ENCODE data around the gene WEE1.

WEE1 gene

DNA sequence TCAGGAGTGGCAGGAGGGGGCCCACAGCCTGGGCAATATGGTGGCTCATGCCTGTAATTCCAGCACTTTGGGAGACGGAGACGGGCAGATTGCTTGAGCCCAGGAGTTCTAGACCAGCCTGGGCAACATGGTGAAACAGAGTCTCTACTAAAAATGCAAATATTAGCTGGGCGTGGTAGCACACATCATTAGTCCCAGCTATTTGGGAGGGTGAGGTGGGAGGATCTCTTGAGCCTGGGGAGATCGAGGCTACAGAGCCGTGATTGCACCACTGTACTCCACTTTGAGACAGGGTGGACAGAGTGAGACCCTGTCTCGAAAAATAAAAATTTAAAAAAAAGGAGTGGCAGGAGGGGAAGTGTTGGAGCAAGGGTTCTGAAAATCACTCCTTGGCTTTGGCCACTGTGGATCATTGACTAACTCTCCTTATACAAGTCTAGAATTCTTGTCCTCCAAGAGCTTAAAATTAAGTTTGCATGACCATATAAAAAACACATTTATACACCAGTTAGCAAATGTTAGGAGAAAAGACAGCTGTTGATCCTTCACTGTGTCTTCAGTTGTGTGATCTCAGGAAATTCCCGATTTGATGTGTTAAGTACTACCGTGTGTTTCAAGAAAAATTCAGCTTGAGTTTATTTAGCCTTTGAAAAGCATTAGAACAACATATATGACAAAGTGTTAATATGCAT, 2.3 kb upstream of the WEE1 start:
- no peak for DNase-seq (ENCODE audit: low spot score)
- TF ChIP-seq, protein P1, sequence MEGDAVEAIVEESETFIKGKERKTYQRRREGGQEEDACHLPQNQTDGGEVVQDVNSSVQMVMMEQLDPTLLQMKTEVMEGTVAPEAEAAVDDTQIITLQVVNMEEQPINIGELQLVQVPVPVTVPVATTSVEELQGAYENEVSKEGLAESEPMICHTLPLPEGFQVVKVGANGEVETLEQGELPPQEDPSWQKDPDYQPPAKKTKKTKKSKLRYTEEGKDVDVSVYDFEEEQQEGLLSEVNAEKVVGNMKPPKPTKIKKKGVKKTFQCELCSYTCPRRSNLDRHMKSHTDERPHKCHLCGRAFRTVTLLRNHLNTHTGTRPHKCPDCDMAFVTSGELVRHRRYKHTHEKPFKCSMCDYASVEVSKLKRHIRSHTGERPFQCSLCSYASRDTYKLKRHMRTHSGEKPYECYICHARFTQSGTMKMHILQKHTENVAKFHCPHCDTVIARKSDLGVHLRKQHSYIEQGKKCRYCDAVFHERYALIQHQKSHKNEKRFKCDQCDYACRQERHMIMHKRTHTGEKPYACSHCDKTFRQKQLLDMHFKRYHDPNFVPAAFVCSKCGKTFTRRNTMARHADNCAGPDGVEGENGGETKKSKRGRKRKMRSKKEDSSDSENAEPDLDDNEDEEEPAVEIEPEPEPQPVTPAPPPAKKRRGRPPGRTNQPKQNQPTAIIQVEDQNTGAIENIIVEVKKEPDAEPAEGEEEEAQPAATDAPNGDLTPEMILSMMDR (IDR thresholded peaks at IDR 0.05; ENCODE audit: extremely low read depth, insufficient read depth, missing control alignments) = no peak
- in situ Hi-C loops (cut with MboI; ENCODE audit: low pct_unique_long_range_greater_than_20kb, low sequenced_read_pairs, unreplicated experiment) = no loop called here

DNA sequence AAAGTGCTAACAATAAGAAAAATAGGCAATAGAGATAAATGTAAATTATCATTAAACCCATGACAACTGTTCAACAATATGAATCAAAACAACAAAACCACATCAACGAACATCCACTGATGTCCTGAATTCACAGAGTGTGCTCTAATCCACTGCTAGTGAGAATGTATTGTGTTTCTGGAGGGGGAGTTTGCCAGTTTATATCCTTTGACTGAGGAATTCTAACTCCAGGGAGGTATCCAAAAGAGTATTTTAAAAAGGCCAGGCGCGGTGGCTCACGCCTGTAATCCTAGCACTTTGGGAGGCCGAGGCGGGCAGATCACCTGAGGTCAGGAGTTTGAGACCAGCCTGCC, 1.7 kb upstream of the WEE1 start:
- in situ Hi-C loops (cut with MboI; ENCODE audit: low pct_unique_long_range_greater_than_20kb, low sequenced_read_pairs, unreplicated experiment) = no loop called here
- no peak for DNase-seq (ENCODE audit: low spot score)
- TF ChIP-seq, protein P1 (IDR thresholded peaks at IDR 0.05; ENCODE audit: extremely low read depth, insufficient read depth, missing control alignments) = no peak

DNA sequence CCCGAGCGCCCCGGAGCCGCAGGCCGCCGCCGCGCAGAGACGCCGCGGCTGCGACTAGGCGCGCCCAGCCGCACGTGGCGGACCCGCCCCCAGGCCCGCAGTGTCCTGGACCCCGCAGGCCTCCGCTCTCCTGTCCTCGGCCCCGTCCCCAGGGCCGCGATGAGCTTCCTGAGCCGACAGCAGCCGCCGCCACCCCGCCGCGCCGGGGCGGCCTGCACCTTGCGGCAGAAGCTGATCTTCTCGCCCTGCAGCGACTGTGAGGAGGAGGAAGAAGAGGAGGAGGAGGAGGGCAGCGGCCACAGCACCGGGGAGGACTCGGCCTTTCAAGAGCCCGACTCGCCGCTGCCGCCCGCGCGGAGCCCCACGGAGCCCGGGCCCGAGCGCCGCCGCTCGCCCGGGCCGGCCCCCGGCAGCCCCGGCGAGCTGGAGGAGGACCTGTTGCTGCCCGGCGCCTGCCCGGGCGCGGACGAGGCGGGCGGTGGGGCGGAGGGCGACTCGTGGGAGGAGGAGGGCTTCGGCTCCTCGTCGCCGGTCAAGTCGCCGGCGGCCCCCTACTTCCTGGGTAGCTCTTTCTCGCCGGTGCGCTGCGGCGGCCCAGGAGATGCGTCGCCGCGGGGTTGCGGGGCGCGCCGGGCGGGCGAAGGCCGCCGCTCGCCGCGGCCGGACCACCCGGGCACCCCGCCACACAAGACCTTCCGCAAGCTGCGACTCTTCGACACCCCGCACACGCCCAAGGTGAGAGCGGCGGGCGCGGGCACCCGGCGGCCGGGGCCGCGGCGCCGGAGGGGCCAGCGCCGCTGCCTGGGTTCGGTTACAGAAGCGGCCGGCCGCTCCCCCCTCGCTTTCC, 528 bp downstream of the WEE1 start:
- DNase-seq (ENCODE audit: low spot score) = peak; percentile 44
- in situ Hi-C loops (cut with MboI; ENCODE audit: low pct_unique_long_range_greater_than_20kb, low sequenced_read_pairs, unreplicated experiment) = no loop called here
- TF ChIP-seq, protein P1 (IDR thresholded peaks at IDR 0.05; ENCODE audit: extremely low read depth, insufficient read depth, missing control alignments) = no peak

DNA sequence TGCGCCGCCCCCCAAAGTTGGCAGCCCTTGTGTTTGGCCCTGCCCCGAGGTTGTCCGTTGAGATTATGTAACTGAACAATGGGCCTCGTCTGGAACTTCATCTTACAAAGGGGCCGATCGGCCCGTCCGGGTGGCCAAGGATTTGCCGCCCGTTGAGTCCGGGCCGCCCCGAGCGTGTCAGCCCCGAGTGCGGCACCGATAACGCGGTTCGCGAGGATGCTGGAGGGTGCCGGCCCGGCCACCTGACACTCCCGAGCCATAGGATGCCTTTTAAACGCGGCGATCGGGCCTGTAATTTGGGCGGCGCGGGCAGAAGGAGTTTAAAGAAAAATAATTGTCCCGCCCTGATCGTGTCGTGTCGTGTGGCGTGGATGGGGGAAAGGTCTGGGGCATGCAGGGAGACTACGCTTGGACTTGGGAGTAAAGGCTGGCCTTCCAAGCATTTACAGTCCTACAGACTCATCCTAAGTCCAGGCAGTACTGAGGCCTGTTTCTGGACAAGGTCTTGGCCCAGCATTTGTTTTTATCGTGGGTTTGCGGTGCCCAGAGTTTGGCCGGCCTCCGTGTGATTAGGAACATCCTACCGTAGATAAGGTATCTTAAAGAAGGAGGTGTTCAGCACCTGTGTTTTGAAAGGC, 1.3 kb downstream of the WEE1 start:
- TF ChIP-seq, protein P1 (IDR thresholded peaks at IDR 0.05; ENCODE audit: extremely low read depth, insufficient read depth, missing control alignments) = no peak
- in situ Hi-C loops (cut with MboI; ENCODE audit: low pct_unique_long_range_greater_than_20kb, low sequenced_read_pairs, unreplicated experiment) = no loop called here
- DNase-seq (ENCODE audit: low spot score) = no peak

DNA sequence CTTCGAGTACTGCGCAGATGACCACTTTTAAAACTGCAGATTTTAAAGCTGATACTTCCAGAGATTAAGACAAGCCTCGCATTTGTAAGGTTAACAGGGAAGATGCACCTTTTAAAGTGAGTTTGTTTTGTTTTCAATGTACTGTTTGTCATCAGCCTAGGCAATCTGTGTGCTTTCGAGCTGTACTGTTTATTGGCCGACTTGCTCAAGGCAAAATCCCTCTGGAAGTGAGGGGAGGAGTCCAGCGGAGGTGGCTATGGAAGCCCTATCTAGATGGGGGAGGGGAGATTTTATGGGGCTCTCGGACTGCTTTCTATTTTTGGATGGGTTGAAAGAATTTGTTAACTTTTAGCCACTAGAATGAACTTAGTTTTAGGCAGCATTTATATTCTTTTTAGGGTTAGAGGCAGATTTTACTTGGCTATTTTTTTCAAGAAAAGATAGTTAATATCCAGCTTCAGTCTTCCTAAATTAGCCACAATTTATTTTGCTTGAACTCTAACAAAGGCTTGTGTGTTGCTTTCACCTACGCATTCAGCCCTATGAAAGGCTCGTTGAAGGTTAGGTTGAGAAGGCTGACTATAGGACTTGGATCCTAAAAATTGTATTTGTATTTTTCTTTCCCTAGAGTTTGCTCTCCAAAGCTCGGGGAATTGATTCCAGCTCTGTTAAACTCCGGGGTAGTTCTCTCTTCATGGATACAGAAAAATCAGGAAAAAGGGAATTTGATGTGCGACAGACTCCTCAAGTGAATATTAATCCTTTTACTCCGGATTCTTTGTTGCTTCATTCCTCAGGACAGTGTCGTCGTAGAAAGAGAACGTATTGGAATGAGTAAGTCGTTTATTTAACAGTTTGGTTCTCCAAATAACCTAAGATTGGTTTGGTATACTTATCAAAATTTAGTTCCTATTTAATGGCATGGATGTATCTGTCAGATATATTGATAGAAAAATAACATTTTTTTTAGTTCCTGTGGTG, 2.1 kb downstream of the WEE1 start:
- no peak for DNase-seq (ENCODE audit: low spot score)
- TF ChIP-seq, protein P1 (IDR thresholded peaks at IDR 0.05; ENCODE audit: extremely low read depth, insufficient read depth, missing control alignments) = no peak
- in situ Hi-C loops (cut with MboI; ENCODE audit: low pct_unique_long_range_greater_than_20kb, low sequenced_read_pairs, unreplicated experiment) = no loop called here
